ENCODE data around the gene FAM222A.

Gene FAM222A

DNA sequence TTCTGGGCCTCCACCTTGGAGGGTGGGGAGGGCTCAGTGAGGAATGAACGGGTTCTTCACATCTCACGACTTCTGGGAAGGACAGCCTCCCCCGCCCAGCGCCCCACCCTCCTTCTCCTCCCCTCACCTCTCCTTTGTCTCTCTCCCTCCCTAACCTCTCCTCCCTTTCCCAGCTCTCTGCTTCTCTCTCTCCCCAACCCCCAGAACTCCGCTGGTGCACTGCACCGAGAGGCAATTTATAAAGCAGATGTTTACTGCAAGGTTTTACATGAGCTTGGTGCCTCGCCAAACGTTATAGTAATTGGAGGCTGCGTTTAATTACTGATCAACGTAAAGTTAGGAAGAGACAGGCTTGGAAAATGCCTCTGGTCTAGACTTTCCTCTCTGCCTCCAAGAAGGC, 42.9 kb upstream of the FAM222A start:
- Histone ChIP-seq H3K36me3 (ENCODE audit: control insufficient read depth, low read length) (no peaks in the 10 kb centered on the region), H3K27ac (ENCODE audit: low read depth, low read length) (no peak overlapping the region), H3K9me3 (ENCODE audit: control insufficient read depth, insufficient read depth, low read length) (peaks cover 12% of the 10 kb centered on the region), H3K4me3 (ENCODE audit: low read length) (no peak overlapping the region), H3K79me2 (ENCODE audit: control insufficient read depth, low read length) (no peaks in the 10 kb centered on the region), H3K4me1 (ENCODE audit: control insufficient read depth, low read length) (no peaks in the 10 kb centered on the region), H4K20me1 (ENCODE audit: control insufficient read depth, insufficient read depth, low read depth, low read length) (no peaks in the 10 kb centered on the region), H3K9me2 (replicated peaks; ENCODE audit: control insufficient read depth, low read length) (no peaks in the 10 kb centered on the region), H3K27me3 (ENCODE audit: control insufficient read depth, low read length) (peaks cover 15% of the 10 kb centered on the region), H3K4me2 (ENCODE audit: low read length) (no peak overlapping the region), H3F3A (ENCODE audit: control insufficient read depth, insufficient read depth) (no peaks in the 10 kb centered on the region)
- TF ChIP-seq EZH2phosphoT487 (IDR thresholded peaks at IDR 0.05; ENCODE audit: borderline replicate concordance, low read length): no peak
- TF ChIP-seq, protein P1, sequence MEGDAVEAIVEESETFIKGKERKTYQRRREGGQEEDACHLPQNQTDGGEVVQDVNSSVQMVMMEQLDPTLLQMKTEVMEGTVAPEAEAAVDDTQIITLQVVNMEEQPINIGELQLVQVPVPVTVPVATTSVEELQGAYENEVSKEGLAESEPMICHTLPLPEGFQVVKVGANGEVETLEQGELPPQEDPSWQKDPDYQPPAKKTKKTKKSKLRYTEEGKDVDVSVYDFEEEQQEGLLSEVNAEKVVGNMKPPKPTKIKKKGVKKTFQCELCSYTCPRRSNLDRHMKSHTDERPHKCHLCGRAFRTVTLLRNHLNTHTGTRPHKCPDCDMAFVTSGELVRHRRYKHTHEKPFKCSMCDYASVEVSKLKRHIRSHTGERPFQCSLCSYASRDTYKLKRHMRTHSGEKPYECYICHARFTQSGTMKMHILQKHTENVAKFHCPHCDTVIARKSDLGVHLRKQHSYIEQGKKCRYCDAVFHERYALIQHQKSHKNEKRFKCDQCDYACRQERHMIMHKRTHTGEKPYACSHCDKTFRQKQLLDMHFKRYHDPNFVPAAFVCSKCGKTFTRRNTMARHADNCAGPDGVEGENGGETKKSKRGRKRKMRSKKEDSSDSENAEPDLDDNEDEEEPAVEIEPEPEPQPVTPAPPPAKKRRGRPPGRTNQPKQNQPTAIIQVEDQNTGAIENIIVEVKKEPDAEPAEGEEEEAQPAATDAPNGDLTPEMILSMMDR (IDR thresholded peaks at IDR 0.05; ENCODE audit: low read depth, low read length, poor library complexity, severe bottlenecking): no peak

DNA sequence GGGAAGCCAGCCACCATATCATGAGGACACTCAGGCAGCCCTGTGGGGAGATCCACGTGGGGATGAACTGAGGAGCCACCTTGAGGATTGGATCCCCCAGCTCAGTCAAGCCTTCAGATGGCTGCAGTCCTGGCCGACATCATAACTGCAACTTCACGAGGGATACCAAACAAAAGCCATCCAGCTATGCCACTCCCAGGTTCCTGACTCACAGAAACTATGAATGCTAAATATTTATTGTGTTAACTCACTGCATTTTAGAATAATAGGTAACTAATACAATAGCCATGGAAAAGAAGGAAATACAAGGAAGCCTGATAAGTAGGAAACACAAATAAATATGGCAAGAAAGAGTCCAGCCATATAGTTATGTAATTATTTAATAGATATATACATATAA, 42.1 kb upstream of the FAM222A start:
- Histone ChIP-seq H3K9me3 (ENCODE audit: control insufficient read depth, insufficient read depth, low read length) (peaks cover 12% of the 10 kb centered on the region), H3K27ac (ENCODE audit: low read depth, low read length) (no peak overlapping the region), H3F3A (ENCODE audit: control insufficient read depth, insufficient read depth) (no peaks in the 10 kb centered on the region), H3K4me3 (ENCODE audit: low read length) (no peak overlapping the region), H3K9me2 (replicated peaks; ENCODE audit: control insufficient read depth, low read length) (no peaks in the 10 kb centered on the region), H3K36me3 (ENCODE audit: control insufficient read depth, low read length) (no peaks in the 10 kb centered on the region), H3K4me2 (ENCODE audit: low read length) (no peak overlapping the region), H3K27me3 (ENCODE audit: control insufficient read depth, low read length) (peaks cover 15% of the 10 kb centered on the region), H3K79me2 (ENCODE audit: control insufficient read depth, low read length) (no peaks in the 10 kb centered on the region), H3K4me1 (ENCODE audit: control insufficient read depth, low read length) (no peaks in the 10 kb centered on the region), H4K20me1 (ENCODE audit: control insufficient read depth, insufficient read depth, low read depth, low read length) (no peaks in the 10 kb centered on the region)
- TF ChIP-seq EZH2phosphoT487 (IDR thresholded peaks at IDR 0.05; ENCODE audit: borderline replicate concordance, low read length): no peak
- TF ChIP-seq, protein P1 (IDR thresholded peaks at IDR 0.05; ENCODE audit: low read depth, low read length, poor library complexity, severe bottlenecking): no peak

DNA sequence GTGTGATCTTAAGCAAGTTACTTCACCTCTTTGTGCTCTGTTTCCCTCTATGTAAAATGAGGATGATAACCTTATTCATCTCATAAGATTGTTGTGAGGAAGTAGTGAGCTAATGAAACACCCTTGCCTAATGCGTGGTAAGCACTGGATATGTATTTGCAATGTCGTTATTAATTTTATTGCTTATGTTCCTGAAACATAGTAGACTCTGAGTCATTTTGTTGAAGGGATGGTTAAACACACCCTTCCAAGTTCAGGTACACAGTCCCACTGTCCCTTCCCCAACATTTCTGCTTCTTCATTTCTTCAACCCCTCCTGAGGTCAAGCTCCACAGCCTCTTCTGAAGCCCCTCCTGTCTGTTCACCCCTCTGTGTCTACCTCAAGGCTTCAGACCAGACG, 40.2 kb upstream of the FAM222A start:
- H3K79me2 ChIP-seq (ENCODE audit: control insufficient read depth, low read length): no peaks in the 10 kb centered on the region
- H3K9me2 ChIP-seq (replicated peaks; ENCODE audit: control insufficient read depth, low read length): no peaks in the 10 kb centered on the region
- no peak overlapping the region for H3K4me3 ChIP-seq (ENCODE audit: low read length)
- H3K27ac ChIP-seq (ENCODE audit: low read depth, low read length): no peak overlapping the region
- H3K36me3 ChIP-seq (ENCODE audit: control insufficient read depth, low read length): no peaks in the 10 kb centered on the region
- peaks cover 24% of the 10 kb centered on the region for H3K27me3 ChIP-seq (ENCODE audit: control insufficient read depth, low read length)
- H3K4me2 ChIP-seq (ENCODE audit: low read length): no peak overlapping the region
- H4K20me1 ChIP-seq (ENCODE audit: control insufficient read depth, insufficient read depth, low read depth, low read length): no peaks in the 10 kb centered on the region
- TF ChIP-seq, protein P1 (IDR thresholded peaks at IDR 0.05; ENCODE audit: low read depth, low read length, poor library complexity, severe bottlenecking): no peak
- no peak for TF ChIP-seq EZH2phosphoT487 (IDR thresholded peaks at IDR 0.05; ENCODE audit: borderline replicate concordance, low read length)
- H3F3A ChIP-seq (ENCODE audit: control insufficient read depth, insufficient read depth): no peaks in the 10 kb centered on the region
- no peaks in the 10 kb centered on the region for H3K4me1 ChIP-seq (ENCODE audit: control insufficient read depth, low read length)
- H3K9me3 ChIP-seq (ENCODE audit: control insufficient read depth, insufficient read depth, low read length): peaks cover 12% of the 10 kb centered on the region

DNA sequence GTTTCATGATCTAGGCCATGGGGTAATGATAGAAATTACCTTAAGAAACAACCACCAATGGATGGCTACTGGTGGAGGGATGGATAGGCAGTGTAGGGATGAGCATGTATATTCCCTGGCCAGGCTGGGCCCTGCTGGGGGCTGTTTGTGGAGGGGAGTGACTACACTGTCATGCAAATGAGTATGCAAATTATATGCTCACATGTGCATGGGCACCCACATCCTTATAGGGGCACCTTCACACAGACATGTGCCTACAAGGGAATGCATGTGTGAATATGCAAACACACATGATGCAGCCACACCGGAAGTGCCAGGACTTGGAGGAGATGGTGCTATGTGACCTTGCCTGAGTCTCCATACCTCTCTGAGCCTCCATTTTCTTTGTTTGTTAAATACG, 39.7 kb upstream of the FAM222A start:
- Histone ChIP-seq H3K36me3 (ENCODE audit: control insufficient read depth, low read length) (no peaks in the 10 kb centered on the region), H3K27me3 (ENCODE audit: control insufficient read depth, low read length) (peaks cover 27% of the 10 kb centered on the region), H3K27ac (ENCODE audit: low read depth, low read length) (no peak overlapping the region), H3K4me1 (ENCODE audit: control insufficient read depth, low read length) (no peaks in the 10 kb centered on the region), H3K9me2 (replicated peaks; ENCODE audit: control insufficient read depth, low read length) (no peaks in the 10 kb centered on the region), H3K9me3 (ENCODE audit: control insufficient read depth, insufficient read depth, low read length) (peaks cover 12% of the 10 kb centered on the region), H3K4me2 (ENCODE audit: low read length) (no peak overlapping the region), H3F3A (ENCODE audit: control insufficient read depth, insufficient read depth) (no peaks in the 10 kb centered on the region), H3K4me3 (ENCODE audit: low read length) (no peak overlapping the region), H3K79me2 (ENCODE audit: control insufficient read depth, low read length) (no peaks in the 10 kb centered on the region), H4K20me1 (ENCODE audit: control insufficient read depth, insufficient read depth, low read depth, low read length) (no peaks in the 10 kb centered on the region)
- TF ChIP-seq, protein P1 (IDR thresholded peaks at IDR 0.05; ENCODE audit: low read depth, low read length, poor library complexity, severe bottlenecking): no peak
- no peak for TF ChIP-seq EZH2phosphoT487 (IDR thresholded peaks at IDR 0.05; ENCODE audit: borderline replicate concordance, low read length)
